GM12878 (cell line): Measurements from ENCODE around the gene SLC25A3. TPM values are rescaled to one million over a fixed set of nuclear protein-coding genes. Genes with fewer than 3 reads are reported as not detected.

ENCODE experiments used
- ASH2L ChIP-seq: fragments of 300-600, 200-600 bp; sonication (generic); IDR thresholded peaks from 2 replicates; pipeline ENCODE4 v1.6.1; 2017; ENCODE audit warnings: low read depth, mild to moderate bottlenecking, borderline replicate concordance
- BMI1 ChIP-seq: fragments of 450-650 bp; IDR thresholded peaks from 2 replicates; pipeline ENCODE4 v1.6.1; 2016; ENCODE audit warnings: mild to moderate bottlenecking, moderate library complexity, borderline replicate concordance
- CBX3 ChIP-seq: fragments of 200-600 bp; sonication (generic); IDR thresholded peaks from 2 replicates; pipeline ENCODE4 v1.6.1; 2016; ENCODE audit warnings: low read depth, borderline replicate concordance
- CHD1 ChIP-seq: IDR thresholded peaks from 2 replicates; pipeline ENCODE4 v1.6.1; 2012; ENCODE audit warnings: low read depth, low read length, improper control_type of control experiment
- CTCF ChIP-seq, 3 experiments: IDR thresholded peaks in 2 of 3; conservative IDR thresholded peaks in 1 of 3; 2 replicates each; pipeline ENCODE4 v1.5.1; 2011; ENCODE audit warnings: low read depth in 3 of 3, low read length in 3 of 3, mild to moderate bottlenecking in 3 of 3, control low read depth in 2 of 3, moderate library complexity in 2 of 3, inconsistent platforms in 1 of 3, mixed read lengths in 1 of 3; ENCODE audit not compliant: control insufficient read depth in 2 of 3, insufficient read depth in 1 of 3; ENCODE audit errors: extremely low read depth in 1 of 3
- EP300 ChIP-seq, 2 experiments: fragments of 150-350 bp in 1 of 2; IDR thresholded peaks; 2 replicates each; pipeline ENCODE4 v1.6.1; 2011 to 2012; ENCODE audit warnings: low read depth in 2 of 2, low read length in 2 of 2, borderline replicate concordance in 1 of 2, improper control_type of control experiment in 1 of 2, inconsistent platforms in 1 of 2; ENCODE audit not compliant: control insufficient read depth in 1 of 2
- IRF3 ChIP-seq: fragments of 450-650 bp; IDR thresholded peaks from 2 replicates; pipeline ENCODE4 v1.6.1; 2014; ENCODE audit warnings: mild to moderate bottlenecking
- IRF4 ChIP-seq: IDR thresholded peaks from 2 replicates; pipeline ENCODE4 v1.6.1; 2011; ENCODE audit warnings: low read depth, low read length
- MTA3 ChIP-seq: IDR thresholded peaks from 2 replicates; pipeline ENCODE4 v1.6.1; 2012; ENCODE audit warnings: low read length, inconsistent platforms, borderline replicate concordance
- NFIC ChIP-seq: IDR thresholded peaks from 2 replicates; pipeline ENCODE4 v1.6.1; 2012; ENCODE audit warnings: low read depth, mild to moderate bottlenecking, inconsistent platforms, low read length, moderate library complexity
- NFYA ChIP-seq: IDR thresholded peaks from 2 replicates; pipeline ENCODE4 v1.6.1; 2011; ENCODE audit warnings: low read depth, mild to moderate bottlenecking, low read length, improper control_type of control experiment, borderline replicate concordance
- NFYB ChIP-seq: IDR thresholded peaks from 2 replicates; pipeline ENCODE4 v1.6.1; 2011; ENCODE audit warnings: low read depth, mild to moderate bottlenecking, low read length, improper control_type of control experiment, moderate library complexity; ENCODE audit not compliant: insufficient read depth
- NR2C1 ChIP-seq: fragments of 450-650 bp; IDR thresholded peaks from 2 replicates; pipeline ENCODE4 v1.6.1; 2017; ENCODE audit warnings: antibody characterized with exemption, mild to moderate bottlenecking, moderate library complexity
- POLR2A ChIP-seq: IDR thresholded peaks from 2 replicates; pipeline ENCODE4 v1.6.1; 2011; ENCODE audit warnings: low read depth, mild to moderate bottlenecking, low read length
- POLR2AphosphoS5 ChIP-seq: IDR thresholded peaks from 2 replicates; pipeline ENCODE4 v1.6.1; 2011; ENCODE audit warnings: mild to moderate bottlenecking, low read length, inconsistent platforms
- RB1 ChIP-seq: fragments of 450-650 bp; formaldehyde crosslinking; IDR thresholded peaks from 2 replicates; pipeline ENCODE4 v1.6.1; 2017; ENCODE audit warnings: mild to moderate bottlenecking, borderline replicate concordance
- RCOR1 ChIP-seq: conservative IDR thresholded peaks from 2 replicates; pipeline ENCODE4 v1.6.1; 2012; ENCODE audit warnings: low read depth, low read length, improper control_type of control experiment
- RFX5 ChIP-seq: IDR thresholded peaks from 2 replicates; pipeline ENCODE4 v1.6.1; 2011; ENCODE audit warnings: low read depth, low read length, improper control_type of control experiment
- TARDBP ChIP-seq: IDR thresholded peaks from 2 replicates; pipeline ENCODE4 v1.6.1; 2016; ENCODE audit warnings: borderline replicate concordance
- USF2 ChIP-seq: IDR thresholded peaks from 2 replicates; pipeline ENCODE4 v1.6.1; 2011; ENCODE audit warnings: low read depth, low read length, improper control_type of control experiment, borderline replicate concordance
- ZNF24 ChIP-seq: fragments of 450-650 bp; IDR thresholded peaks from 2 replicates; pipeline ENCODE4 v1.6.1; 2017; ENCODE audit warnings: antibody characterized with exemption, mild to moderate bottlenecking
- ZNF687 ChIP-seq: fragments of 450-650 bp; IDR thresholded peaks from 2 replicates; pipeline ENCODE4 v1.6.1; 2017; ENCODE audit warnings: mild to moderate bottlenecking, moderate library complexity
- ZSCAN29 ChIP-seq: fragments of 450-650 bp; IDR thresholded peaks from 2 replicates; pipeline ENCODE4 v1.6.1; 2017; ENCODE audit warnings: mild to moderate bottlenecking, moderate library complexity
- polyA plus RNA-seq, 11 experiments: library from polyadenylated mRNA; depleted of rRNA in 4 of 11; unstranded in 6 of 11; stranded (reverse) in 5 of 11; fragments of >200 nt; fragmentation: Nextera tagmentation in 4 of 11; fragmentation: Illumina TruSeq in 1 of 11; extraction: Ambion mirVana in 4 of 11; extraction: Trizol in 1 of 11; gene quantifications; 1 replicate in 1 of 11; 2 replicates in 10 of 11; pipeline versions ENCODE4 v1.2.1 to v1.2.3, GENCODE V29; 2011 to 2016; ENCODE audit warnings: inconsistent platforms in 2 of 11, missing spikeins in 2 of 11, low read depth in 1 of 11
- total RNA-seq, 4 experiments: library from RNA; depleted of rRNA in 3 of 4; stranded (reverse); fragments of >200 nt in 3 of 4; fragmentation: Illumina TruSeq in 1 of 4; extraction: Trizol in 1 of 4; gene quantifications; 2 replicates each; pipeline versions ENCODE4 v1.2.1 to v1.2.3, GENCODE V29; 2013 to 2021

The SLC25A3 gene
- total and polyA plus RNA-seq, 10 of the 15 experiments (the other 5 are each of a cell fraction or from before 2014, with no cell fraction given): 314 to 700 (median 589) TPM

- no peak for TF ChIP-seq CTCF (IDR thresholded peaks at IDR 0.05 in 2 of 3, conservative IDR thresholded peaks at IDR 0.05 in 1 of 3; ENCODE audit: control insufficient read depth in 2 of 3, extremely low read depth in 1 of 3, insufficient read depth in 1 of 3, low read depth in 3 of 3, low read length in 3 of 3)
- peak; percentile 64; the same call in 1 of the 2 replicates for TF ChIP-seq NFYB
- TF ChIP-seq ZSCAN29: no peak
- TF ChIP-seq ZNF687: peak; percentile 44; the same call in 1 of the 2 replicates
- peak; percentile 99 for TF ChIP-seq POLR2A
- TF ChIP-seq POLR2AphosphoS5: peak; percentile 99
- peak; percentile 78; the same call in 1 of the 2 replicates for TF ChIP-seq RB1
- TF ChIP-seq NFIC: no peak
- no peak for TF ChIP-seq NFYA
- TF ChIP-seq RCOR1: no peak
- TF ChIP-seq USF2: no peak
- 0 out of 4 replicates have a peak, but pooled peaks of 1 of the 2 experiments have one; percentile 23 for TF ChIP-seq EP300 (IDR thresholded peaks at IDR 0.05; ENCODE audit: borderline replicate concordance in 1 of 2, control insufficient read depth in 1 of 2, low read depth in 2 of 2, low read length in 2 of 2)
- TF ChIP-seq IRF3: 0 out of 2 replicates have a peak, but pooled peaks have one; percentile 36
- TF ChIP-seq IRF4: 0 out of 2 replicates have a peak, but pooled peaks have one; percentile 11
- TF ChIP-seq ZNF24: no peak
- peak; percentile 94 for TF ChIP-seq BMI1
- no peak for TF ChIP-seq MTA3
- peak; percentile 57; the same call in 1 of the 2 replicates for TF ChIP-seq NR2C1
- TF ChIP-seq RFX5: peak; percentile 79
- TF ChIP-seq ASH2L: 0 out of 2 replicates have a peak, but pooled peaks have one; percentile 34
- TF ChIP-seq CHD1: 0 out of 2 replicates have a peak, but pooled peaks have one; percentile 34
- TF ChIP-seq CBX3: no peak
- TF ChIP-seq TARDBP: no peak
Observed at GRCh38 chr12:98593351-98594049, at the start of gene SLC25A3 (continued).
